ENCODE data around the gene GFRA3.

Gene GFRA3

GRCh38 chr5:138246822-138247221 is 27.6 kb downstream of the GFRA3 start:
- DNase-seq (ENCODE audit: low read depth, low spot score), result no peak

GRCh38 chr5:138246334-138246733 is 28.1 kb downstream of the GFRA3 start:
- DNase-seq (ENCODE audit: low read depth, low spot score), result no peak

DNA sequence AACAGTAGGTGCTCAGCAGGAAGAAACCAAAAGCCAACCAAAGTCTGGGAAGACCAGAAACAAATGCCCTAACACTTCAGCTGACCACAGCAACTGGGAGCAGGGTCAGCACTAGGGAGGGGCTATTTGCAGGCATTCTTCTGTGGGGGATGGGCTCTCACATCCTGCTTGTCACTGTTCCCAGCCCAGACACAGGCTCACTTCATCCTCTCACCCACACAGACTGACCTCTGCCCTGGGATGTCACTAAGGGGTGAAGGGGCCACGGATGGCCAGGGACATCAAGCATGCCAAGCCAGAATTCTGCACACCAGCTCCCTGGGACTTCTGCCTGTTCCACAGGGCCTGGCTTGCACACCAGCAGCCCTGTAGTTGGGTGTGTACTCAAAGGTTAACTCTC is 28.7 kb downstream of the GFRA3 start:
- no peak for DNase-seq (ENCODE audit: low read depth, low spot score)

- DNase-seq (ENCODE audit: low read depth, low spot score), result no peak
Observed at GRCh38 chr5:138243794-138244193, 30.6 kb downstream of the GFRA3 start.

DNA sequence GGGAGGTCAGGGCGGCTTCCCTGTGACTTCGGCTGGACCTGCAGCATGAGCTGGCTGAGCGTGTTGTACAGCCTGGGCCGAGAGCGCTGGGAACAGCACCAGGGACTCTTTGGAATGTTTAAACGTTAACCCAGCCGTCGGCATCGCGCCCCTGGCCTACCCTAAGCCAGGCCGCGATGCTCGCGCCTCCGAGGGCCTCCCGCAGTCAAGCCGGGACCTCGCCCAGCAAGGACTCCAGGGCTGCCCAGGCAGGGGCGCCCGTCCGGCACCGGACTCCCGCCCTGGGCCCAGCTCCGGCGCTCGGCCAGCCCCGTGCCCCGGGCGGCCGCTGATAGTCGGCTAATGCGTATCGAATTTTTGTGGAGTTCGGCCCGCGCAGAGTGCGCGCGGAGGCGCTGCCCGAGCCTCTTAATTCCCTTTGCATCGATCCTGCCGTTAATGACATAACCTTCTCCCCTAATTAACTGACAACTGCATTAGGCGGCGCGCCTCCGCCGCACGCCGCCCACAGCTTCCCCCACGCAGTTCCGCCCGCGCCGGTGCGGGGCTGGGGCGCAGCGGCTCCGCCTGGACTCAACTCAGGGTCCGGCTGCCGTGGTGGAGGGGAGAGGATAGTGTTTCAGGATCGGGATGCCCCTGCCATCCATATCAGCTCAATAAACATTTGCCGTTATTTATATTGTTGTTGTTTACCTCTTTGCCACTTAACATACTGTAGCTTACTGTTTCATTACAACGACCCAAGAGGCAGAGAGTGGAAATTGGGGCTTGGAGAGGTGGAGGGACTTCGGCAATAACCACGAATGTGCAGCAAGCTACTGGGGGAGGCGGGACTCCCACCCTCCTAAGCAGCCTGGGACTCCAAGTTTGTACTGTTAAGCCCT is 32.5 kb downstream of the GFRA3 start:
- DNase-seq (ENCODE audit: low read depth, low spot score), result no peak

GRCh38 chr5:138240650-138241385 is 33.6 kb downstream of the GFRA3 start:
- no peak for DNase-seq (ENCODE audit: low read depth, low spot score)

- no peak for DNase-seq (ENCODE audit: low read depth, low spot score)
Observed at GRCh38 chr5:138238034-138238433, 36.4 kb downstream of the GFRA3 start.

GRCh38 chr5:138234651-138235050 is 39.8 kb downstream of the GFRA3 start:
- no peak for DNase-seq (ENCODE audit: low read depth, low spot score)

DNA sequence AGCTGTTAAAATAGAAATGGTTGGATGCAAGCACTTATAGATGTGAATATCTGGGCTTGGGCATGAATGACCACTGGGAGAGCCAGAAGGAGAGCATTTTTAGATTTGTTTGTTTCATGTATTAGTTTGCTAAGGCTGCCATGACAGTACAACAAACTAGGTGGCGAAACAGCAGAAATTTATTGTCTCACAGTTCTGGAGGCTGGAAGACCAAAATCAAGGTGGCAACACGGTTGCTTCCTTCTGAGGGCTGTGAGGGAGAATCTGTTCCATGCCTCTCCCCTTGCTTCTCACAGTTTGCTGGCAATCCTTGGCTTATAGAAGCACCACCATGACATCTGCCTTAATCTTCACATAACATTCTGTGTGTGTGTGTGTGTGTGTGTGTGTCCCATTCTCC is 41.1 kb downstream of the GFRA3 start:
- no peak for DNase-seq (ENCODE audit: low read depth, low spot score)

DNA sequence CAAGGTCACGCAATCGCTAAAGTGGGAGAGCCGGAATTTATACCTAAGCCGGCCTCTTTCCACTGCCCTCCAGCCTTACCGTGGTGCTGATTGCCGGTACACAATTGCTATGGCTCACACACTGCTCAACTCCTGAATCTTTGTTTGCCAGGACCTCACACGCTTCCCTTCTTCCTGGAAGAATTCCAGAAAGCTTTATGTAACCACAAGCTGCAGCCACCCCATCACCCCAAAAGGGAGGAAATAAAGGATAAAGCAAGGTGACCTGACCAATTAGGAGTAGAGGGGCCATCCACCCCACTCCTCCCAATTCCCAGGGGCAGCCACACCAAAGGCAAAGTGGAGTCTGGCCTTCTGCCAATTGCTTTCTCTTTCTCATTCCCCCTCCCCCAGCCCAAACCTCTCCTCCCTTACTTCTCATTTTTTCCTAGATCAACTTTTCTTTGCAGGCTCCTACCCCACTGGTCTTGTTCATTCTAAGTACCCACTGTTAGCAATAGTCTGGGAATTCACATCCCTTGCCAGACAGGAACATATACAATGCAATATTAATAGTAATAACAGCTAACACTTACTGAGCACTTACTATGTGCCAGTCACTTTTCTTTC is 43.3 kb downstream of the GFRA3 start:
- no peak for DNase-seq (ENCODE audit: low read depth, low spot score)

DNA sequence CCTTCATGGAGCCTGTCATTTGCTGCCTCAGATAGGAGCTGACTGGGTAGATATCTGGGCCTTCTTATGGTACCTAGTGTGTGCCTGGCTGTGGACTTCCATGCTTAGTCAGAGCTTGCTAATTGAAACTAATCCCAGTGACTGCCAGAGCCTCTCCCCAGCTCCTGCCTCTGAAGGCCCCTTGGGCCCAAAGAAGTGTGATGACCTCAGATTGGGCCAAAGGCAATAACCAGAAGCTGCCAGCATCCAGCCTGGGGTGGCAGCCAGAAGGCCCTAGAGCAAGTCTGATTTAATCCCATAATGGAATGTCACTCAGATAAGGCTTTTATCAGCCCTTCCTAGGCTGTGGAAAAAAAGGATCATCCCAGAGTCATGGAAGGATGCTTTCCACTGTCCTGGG is 44.2 kb downstream of the GFRA3 start:
- DNase-seq (ENCODE audit: low read depth, low spot score), result no peak

DNA sequence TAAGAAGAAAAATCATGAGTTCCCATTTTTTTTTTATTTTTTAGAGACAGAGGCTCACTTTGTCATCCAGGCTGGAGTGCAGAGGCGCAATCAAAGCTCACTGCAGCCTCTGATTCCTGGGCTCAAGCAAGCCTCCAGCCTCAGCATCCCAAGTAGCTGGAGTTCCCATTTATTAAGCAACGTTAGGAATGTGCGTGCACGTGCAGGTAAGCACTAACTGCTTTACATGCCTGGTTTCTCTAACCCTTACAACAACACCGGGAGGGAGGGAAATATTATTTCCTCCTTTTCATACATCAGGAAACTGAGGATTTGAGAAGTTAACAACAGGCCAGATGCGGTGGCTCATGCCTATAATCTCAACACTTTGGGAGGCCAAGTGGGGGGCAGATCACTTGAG is 45.0 kb downstream of the GFRA3 start:
- no peak for DNase-seq (ENCODE audit: low read depth, low spot score)

GRCh38 chr5:138226910-138227309 is 47.5 kb downstream of the GFRA3 start:
- no peak for DNase-seq (ENCODE audit: low read depth, low spot score)

- no peak for DNase-seq (ENCODE audit: low read depth, low spot score)
Observed at GRCh38 chr5:138224712-138225111, 49.7 kb downstream of the GFRA3 start.

- no peak for DNase-seq (ENCODE audit: low read depth, low spot score)
Observed at GRCh38 chr5:138223532-138223931, 50.9 kb downstream of the GFRA3 start.

DNA sequence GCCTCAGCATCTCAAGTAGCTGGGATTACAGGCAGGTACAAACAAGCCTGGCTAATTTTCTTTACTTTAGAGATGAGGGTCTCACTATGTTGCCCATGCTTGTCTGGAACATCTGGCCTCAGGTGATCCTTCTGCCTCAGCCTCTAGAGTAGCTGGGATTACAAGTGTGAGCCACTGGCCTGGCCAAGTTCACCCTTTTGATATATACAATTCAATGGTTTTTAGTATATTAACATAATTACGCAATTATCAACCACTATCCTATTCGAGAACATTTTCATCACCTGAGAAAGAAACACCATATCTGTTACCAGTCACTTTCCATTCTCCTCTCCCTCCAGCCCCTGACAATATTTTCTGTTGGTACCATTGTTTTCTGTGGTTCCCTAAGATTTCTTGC is 57.6 kb downstream of the GFRA3 start:
- DNase-seq (ENCODE audit: low read depth, low spot score), result no peak

DNA sequence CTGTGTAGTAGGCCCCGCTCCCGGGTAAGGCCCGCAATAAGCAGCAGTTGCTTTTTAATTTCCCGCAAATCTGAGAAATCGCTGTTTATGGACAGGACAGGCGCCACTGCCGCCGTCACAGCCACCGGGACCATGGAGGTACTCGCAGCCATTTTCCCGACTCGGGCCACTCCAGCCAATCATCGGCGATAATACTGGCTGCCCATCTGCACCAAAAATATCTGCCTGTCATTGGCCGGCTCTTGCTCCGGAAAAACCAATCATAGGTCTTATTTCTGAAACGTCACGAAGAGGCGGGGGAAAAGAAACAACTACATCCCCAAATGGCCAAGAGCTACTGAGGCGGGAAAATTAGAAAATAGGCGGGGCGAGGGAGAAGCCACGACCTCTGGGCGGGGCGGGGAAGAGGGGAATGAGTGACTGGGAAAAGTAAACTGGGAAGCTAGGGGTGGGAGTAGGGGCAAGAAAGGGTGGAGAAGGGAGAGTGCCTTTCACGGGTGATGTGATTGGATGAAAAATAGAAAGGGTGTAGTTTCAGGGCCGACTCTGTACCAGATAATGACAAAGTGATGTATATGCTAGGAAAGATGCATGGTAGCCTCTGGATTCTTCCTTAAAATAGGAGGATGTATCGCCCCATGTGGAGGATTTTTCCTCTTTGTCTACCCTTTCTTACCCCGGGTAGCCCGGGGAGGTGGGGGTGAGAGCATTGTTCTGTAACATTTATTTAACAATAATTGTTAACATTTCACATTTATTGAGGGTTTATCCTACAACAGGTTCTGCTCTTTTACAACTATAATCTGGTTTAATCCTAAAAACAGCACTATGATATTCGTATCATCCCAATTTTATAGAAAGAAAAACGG is 61.0 kb downstream of the GFRA3 start, which contains the start of gene CDC23:
CDC23 (minus strand) TSS at position 163 of the 869 bp plus-strand sequence; CDS start at position 152, 11 bp downstream.
- peak; percentile 98 for DNase-seq (ENCODE audit: low read depth, low spot score)

DNA sequence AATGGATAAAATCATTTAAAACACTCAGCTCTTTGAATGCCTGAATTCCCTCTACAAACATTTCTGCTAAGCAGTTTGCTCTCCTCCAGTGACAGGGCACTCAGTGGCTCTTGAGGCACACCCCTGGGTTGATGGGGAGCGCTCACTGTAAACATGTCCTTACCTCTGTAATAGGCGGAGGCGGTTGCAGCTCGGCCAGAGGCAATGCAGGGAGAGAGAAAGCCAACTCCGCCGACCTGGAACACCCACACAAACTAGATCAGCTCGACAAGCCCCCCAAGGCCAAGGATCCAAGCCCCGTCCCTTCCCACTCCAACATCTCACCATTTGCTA is 61.6 kb downstream of the GFRA3 start:
- DNase-seq (ENCODE audit: low read depth, low spot score), result no peak

DNA sequence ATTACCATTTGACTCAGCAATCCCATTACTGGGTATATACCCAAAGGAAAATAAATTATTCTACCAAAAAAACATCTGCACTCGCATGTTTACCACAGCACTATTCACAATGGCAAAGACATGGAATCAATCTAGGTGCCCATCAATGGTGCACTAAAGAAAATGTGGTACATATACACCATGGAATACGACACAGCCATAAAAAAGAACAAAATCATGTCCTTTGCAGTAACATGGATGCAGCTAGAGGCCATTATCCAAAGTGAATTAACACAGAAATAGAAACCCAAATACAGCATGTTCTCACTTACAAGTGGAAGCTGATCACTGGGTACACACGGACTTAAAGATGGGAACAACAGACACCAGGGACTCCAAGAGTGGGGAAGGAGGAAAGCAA is 63.4 kb downstream of the GFRA3 start:
- no peak for DNase-seq (ENCODE audit: low read depth, low spot score)

All from iPS DF 19.7 (cell line).